ENCODE data around the gene EPN3.

The EPN3 gene

DNA sequence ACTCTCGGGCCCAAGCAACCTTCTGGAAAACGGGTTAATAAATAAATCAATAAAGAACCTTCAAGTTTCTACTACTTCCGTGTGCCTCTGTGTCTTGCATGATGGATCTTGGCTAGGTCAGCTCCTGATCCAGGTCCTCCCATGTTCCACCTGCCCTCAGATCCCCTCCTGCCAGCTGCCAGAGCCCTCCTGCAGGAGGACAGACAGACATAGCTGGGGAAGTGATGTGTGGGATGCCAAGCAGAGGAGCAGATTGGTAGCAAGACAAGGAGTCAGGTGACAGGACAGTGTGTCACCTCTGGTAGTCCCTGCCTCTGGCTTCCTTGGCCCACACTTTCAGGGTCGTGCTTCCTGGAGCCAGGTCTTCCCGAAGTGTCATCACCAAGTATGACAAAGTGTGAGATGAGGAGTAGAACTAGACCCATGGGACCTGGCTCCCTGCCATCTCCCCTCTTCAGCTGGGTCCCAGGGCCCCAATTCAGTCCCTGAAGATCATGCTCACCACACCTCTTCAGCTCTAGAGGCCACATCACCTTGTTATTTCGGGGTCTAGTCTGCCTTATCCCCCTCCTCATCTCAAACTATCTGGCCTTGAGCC lies 1.0 kb upstream of the EPN3 start (continued):
- TF ChIP-seq ZFHX2 (tag by site-specific recombination; conservative IDR thresholded peaks at IDR 0.05) (0 out of 2 replicates have a peak, but pooled peaks have one; percentile 13), ZNF521 (tag by site-specific recombination; IDR thresholded peaks at IDR 0.05) (no peak), ZEB2 (tag by site-specific recombination; IDR thresholded peaks at IDR 0.05) (0 out of 2 replicates have a peak, but pooled peaks have one; percentile 54), OSR2 (tag by site-specific recombination; IDR thresholded peaks at IDR 0.05) (peak; percentile 84), IKZF3 (tag by site-specific recombination; IDR thresholded peaks at IDR 0.05) (peak; percentile 48; the same call in 1 of the 2 replicates), ZFP37 (tag by site-specific recombination; IDR thresholded peaks at IDR 0.05) (no peak), ZNF140 (tag by site-specific recombination; IDR thresholded peaks at IDR 0.05) (no peak), ZNF311 (tag by site-specific recombination; IDR thresholded peaks at IDR 0.05; ENCODE audit: borderline replicate concordance) (no peak), ZBTB20 (tag by site-specific recombination; IDR thresholded peaks at IDR 0.05) (peak; percentile 95), ZFP69B (tag by site-specific recombination; IDR thresholded peaks at IDR 0.05) (0 out of 2 replicates have a peak, but pooled peaks have one; percentile 34)
- TF ChIP-seq, protein P1, sequence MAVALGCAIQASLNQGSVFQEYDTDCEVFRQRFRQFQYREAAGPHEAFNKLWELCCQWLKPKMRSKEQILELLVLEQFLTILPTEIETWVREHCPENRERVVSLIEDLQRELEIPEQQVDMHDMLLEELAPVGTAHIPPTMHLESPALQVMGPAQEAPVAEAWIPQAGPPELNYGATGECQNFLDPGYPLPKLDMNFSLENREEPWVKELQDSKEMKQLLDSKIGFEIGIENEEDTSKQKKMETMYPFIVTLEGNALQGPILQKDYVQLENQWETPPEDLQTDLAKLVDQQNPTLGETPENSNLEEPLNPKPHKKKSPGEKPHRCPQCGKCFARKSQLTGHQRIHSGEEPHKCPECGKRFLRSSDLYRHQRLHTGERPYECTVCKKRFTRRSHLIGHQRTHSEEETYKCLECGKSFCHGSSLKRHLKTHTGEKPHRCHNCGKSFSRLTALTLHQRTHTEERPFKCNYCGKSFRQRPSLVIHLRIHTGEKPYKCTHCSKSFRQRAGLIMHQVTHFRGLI (tag by site-specific recombination; IDR thresholded peaks at IDR 0.05), result no peak
- TF ChIP-seq, protein P2, sequence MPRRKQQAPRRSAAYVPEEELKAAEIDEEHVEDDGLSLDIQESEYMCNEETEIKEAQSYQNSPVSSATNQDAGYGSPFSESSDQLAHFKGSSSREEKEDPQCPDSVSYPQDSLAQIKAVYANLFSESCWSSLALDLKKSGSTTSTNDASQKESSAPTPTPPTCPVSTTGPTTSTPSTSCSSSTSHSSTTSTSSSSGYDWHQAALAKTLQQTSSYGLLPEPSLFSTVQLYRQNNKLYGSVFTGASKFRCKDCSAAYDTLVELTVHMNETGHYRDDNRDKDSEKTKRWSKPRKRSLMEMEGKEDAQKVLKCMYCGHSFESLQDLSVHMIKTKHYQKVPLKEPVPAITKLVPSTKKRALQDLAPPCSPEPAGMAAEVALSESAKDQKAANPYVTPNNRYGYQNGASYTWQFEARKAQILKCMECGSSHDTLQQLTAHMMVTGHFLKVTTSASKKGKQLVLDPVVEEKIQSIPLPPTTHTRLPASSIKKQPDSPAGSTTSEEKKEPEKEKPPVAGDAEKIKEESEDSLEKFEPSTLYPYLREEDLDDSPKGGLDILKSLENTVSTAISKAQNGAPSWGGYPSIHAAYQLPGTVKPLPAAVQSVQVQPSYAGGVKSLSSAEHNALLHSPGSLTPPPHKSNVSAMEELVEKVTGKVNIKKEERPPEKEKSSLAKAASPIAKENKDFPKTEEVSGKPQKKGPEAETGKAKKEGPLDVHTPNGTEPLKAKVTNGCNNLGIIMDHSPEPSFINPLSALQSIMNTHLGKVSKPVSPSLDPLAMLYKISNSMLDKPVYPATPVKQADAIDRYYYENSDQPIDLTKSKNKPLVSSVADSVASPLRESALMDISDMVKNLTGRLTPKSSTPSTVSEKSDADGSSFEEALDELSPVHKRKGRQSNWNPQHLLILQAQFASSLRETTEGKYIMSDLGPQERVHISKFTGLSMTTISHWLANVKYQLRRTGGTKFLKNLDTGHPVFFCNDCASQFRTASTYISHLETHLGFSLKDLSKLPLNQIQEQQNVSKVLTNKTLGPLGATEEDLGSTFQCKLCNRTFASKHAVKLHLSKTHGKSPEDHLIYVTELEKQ (tag by site-specific recombination; IDR thresholded peaks at IDR 0.05; ENCODE audit: borderline replicate concordance), result no peak
- TF ChIP-seq, protein P3, sequence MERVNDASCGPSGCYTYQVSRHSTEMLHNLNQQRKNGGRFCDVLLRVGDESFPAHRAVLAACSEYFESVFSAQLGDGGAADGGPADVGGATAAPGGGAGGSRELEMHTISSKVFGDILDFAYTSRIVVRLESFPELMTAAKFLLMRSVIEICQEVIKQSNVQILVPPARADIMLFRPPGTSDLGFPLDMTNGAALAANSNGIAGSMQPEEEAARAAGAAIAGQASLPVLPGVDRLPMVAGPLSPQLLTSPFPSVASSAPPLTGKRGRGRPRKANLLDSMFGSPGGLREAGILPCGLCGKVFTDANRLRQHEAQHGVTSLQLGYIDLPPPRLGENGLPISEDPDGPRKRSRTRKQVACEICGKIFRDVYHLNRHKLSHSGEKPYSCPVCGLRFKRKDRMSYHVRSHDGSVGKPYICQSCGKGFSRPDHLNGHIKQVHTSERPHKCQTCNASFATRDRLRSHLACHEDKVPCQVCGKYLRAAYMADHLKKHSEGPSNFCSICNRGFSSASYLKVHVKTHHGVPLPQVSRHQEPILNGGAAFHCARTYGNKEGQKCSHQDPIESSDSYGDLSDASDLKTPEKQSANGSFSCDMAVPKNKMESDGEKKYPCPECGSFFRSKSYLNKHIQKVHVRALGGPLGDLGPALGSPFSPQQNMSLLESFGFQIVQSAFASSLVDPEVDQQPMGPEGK (tag by site-specific recombination; IDR thresholded peaks at IDR 0.05), result peak; percentile 25

DNA sequence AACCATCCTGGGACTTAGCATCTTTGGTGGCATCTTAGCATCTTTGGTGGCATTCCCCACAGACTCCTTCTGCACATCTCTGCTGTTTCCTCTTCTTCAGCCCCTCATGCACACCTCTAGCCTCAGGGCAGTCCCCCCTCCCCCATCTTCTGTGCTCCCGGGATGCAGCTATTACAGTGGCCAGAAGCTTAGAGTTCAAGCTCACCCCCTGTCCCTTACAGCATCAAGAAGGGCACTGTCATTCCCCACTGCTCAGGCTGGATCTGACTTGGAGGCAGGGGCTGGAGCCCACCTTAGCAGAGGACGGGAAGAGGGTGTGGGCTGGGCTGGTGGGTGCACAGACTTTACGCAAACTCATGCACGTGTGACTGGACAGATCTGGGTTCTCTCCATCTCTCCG lies 650 bp downstream of the EPN3 start:
- Histone ChIP-seq H3K9me3 (ENCODE audit: control insufficient read depth, insufficient read depth, low read depth, low read length) (no peaks in the 10 kb centered on the region), H3K4me3 (ENCODE audit: low read depth, low read length) (no peak overlapping the region), H3K27ac (ENCODE audit: extremely low read depth, low read depth, low read length) (no peak overlapping the region), H3K36me3 (ENCODE audit: control insufficient read depth in 2 of 2, insufficient read depth in 1 of 2, low read length in 2 of 2) (no peaks in the 10 kb centered on the region), H3K4me1 (ENCODE audit: control insufficient read depth, insufficient read depth, low read length) (peaks cover 19% of the 10 kb centered on the region)
- CTCF ChIA-PET, result interaction anchor here (0.6 to 0.9 kb wide), 2 partner anchors 14 to 18 kb away, joined by 4 read pairs; partner anchors contain the start of gene SPATA20
- POLR2A ChIA-PET, result interaction anchor here (0.6 to 3.1 kb wide), 2 partner anchors 9 to 174 kb away, joined by 3 to 12 read pairs; no protein-coding TSS in a partner anchor
- TF ChIP-seq ZFHX2 (tag by site-specific recombination; conservative IDR thresholded peaks at IDR 0.05), result peak; percentile 35
- TF ChIP-seq ZNF785 (tag by site-specific recombination; IDR thresholded peaks at IDR 0.05), result no peak
- TF ChIP-seq PRDM1 (tag by site-specific recombination; IDR thresholded peaks at IDR 0.05), result no peak
- TF ChIP-seq, protein P3 (tag by site-specific recombination; IDR thresholded peaks at IDR 0.05), result 0 out of 2 replicates have a peak, but pooled peaks have one; percentile 35
- 0 out of 2 replicates have a peak, but pooled peaks have one; percentile 5 for TF ChIP-seq EGR2 (tag by site-specific recombination; IDR thresholded peaks at IDR 0.05; ENCODE audit: low read depth)

Measured in HEK293 (cell line).